B cell (primary cell): ENCODE measurements around the gene WDR5. TPM values are rescaled to one million over a fixed set of nuclear protein-coding genes. Genes with fewer than 3 reads are reported as not detected.

Experiments used
- ATAC-seq: fragments of 200-7000 bp; cut with Tn5 transposase; one replicate; pipeline ENCODE4 v1.10.0; 2021; ENCODE audit warnings: low read depth, mild to moderate bottlenecking, moderate number of reproducible peaks, moderate library complexity
- CTCF ChIA-PET: fragments of 350-600 bp; sonication (Branson Sonifier 250); formaldehyde crosslinking; loops from one replicate; lab custom pipeline; 2021; ENCODE audit warnings: antibody characterized with exemption, inconsistent platforms; lab: Charles Lee
- POLR2A ChIA-PET: fragments of 350-600 bp; sonication (Branson Sonifier 250); formaldehyde crosslinking; loops from one replicate; lab custom pipeline; 2021; ENCODE audit warnings: antibody characterized with exemption; lab: Charles Lee
- DNase-seq: peaks from one replicate; pipeline ENCODE4 v3.0.0; 2013
- H2AFZ ChIP-seq: 2 replicates; pipeline ENCODE4 v1.6.1; 2012; ENCODE audit warnings: mild to moderate bottlenecking, low read depth, low read length; ENCODE audit not compliant: insufficient read depth, poor library complexity, severe bottlenecking
- H3K27ac ChIP-seq, 2 donors: 1 replicate in 1 of 2; 2 replicates in 1 of 2; pipeline ENCODE4 v1.5.1; 2012 to 2013; ENCODE audit warnings: low read length in 2 of 2, mild to moderate bottlenecking in 2 of 2, moderate library complexity in 1 of 2
- H3K27me3 ChIP-seq, 4 experiments: fragments of 200-600 bp in 1 of 4; sonication (generic) in 1 of 4; replicated peaks in 1 of 4; 1 replicate in 2 of 4; 2 replicates in 2 of 4; pipeline versions ENCODE4 v1.6.1 to v1.7.0; 2013 to 2016; ENCODE audit warnings: low read length in 3 of 4, mild to moderate bottlenecking in 2 of 4, mixed read lengths in 1 of 4, moderate library complexity in 1 of 4; ENCODE audit not compliant: insufficient read depth in 4 of 4, control insufficient read depth in 3 of 4; ENCODE audit errors: control extremely low read depth in 1 of 4
- H3K36me3 ChIP-seq, 2 experiments: replicated peaks in 1 of 2; 1 replicate in 1 of 2; 2 replicates in 1 of 2; pipeline versions ENCODE4 v1.6.1 to v1.7.1; 2013; ENCODE audit warnings: low read length in 1 of 2; ENCODE audit not compliant: insufficient read depth in 2 of 2, control insufficient read depth in 1 of 2; ENCODE audit errors: control extremely low read depth in 1 of 2, extremely low read depth in 1 of 2
- H3K4me1 ChIP-seq, 2 donors: fragments of 200-600 bp in 1 of 2; sonication (generic) in 1 of 2; 1 replicate in 1 of 2; 2 replicates in 1 of 2; pipeline versions ENCODE4 v1.5.1 to v1.6.1; 2013 to 2017; ENCODE audit warnings: low read length in 2 of 2; ENCODE audit not compliant: control insufficient read depth in 2 of 2, insufficient read depth in 2 of 2
- H3K4me2 ChIP-seq: replicated peaks from 2 replicates; pipeline ENCODE3; 2012; ENCODE audit warnings: mild to moderate bottlenecking, low read depth, low read length; ENCODE audit not compliant: poor library complexity, severe bottlenecking
- H3K4me3 ChIP-seq, 5 experiments: fragments of 200-600 bp in 1 of 5; sonication (generic) in 1 of 5; 1 replicate in 3 of 5; 2 replicates in 2 of 5; pipeline versions ENCODE4 v1.5.1 to v1.7.0; 2011 to 2016; ENCODE audit warnings: low read length in 4 of 5, mild to moderate bottlenecking in 4 of 5, low read depth in 2 of 5, control low read depth in 1 of 5, moderate library complexity in 1 of 5; ENCODE audit not compliant: insufficient read depth in 1 of 5; ENCODE audit errors: control extremely low read depth in 1 of 5, extremely low read depth in 1 of 5
- H3K79me2 ChIP-seq: fragments of 200-600 bp; sonication (generic); one replicate; pipeline ENCODE4 v1.6.0; 2016; ENCODE audit warnings: low read length; ENCODE audit not compliant: control insufficient read depth, insufficient read depth
- H3K9ac ChIP-seq: fragments of 200-600 bp; sonication (generic); 2 replicates; pipeline ENCODE4 v1.6.1; 2017; ENCODE audit warnings: mild to moderate bottlenecking, low read length, moderate library complexity
- H3K9me3 ChIP-seq, 3 donors: one replicate each; pipeline versions ENCODE4 v1.6.1 to v1.7.1; 2013; ENCODE audit warnings: low read length in 2 of 3; ENCODE audit not compliant: control insufficient read depth in 2 of 3, insufficient read depth in 1 of 3; ENCODE audit errors: control extremely low read depth in 1 of 3
- H4K20me1 ChIP-seq: 2 replicates; pipeline ENCODE4 v1.6.0; 2012; ENCODE audit warnings: mild to moderate bottlenecking, low read length; ENCODE audit not compliant: insufficient read depth, control insufficient read depth, poor library complexity, severe bottlenecking
- H3K27ac Mint-ChIP-seq: one replicate; pipeline ENCODE4 v1.8.0; 2021; ENCODE audit warnings: mixed read lengths
- H3K27me3 Mint-ChIP-seq: one replicate; pipeline ENCODE4 v1.8.0; 2021; ENCODE audit warnings: mixed read lengths
- H3K4me1 Mint-ChIP-seq: one replicate; pipeline ENCODE4 v1.8.0; 2021; ENCODE audit warnings: mixed read lengths
- H3K4me3 Mint-ChIP-seq: one replicate; pipeline ENCODE4 v1.8.0; 2021; ENCODE audit warnings: mixed read lengths
- H3K9me3 Mint-ChIP-seq: one replicate; pipeline ENCODE4 v1.8.0; 2022; ENCODE audit warnings: mixed read lengths; ENCODE audit not compliant: insufficient read depth
- EZH2 ChIP-seq: IDR thresholded peaks from 2 replicates; pipeline ENCODE4 v1.6.1; 2012; ENCODE audit warnings: borderline replicate concordance, low read depth, mild to moderate bottlenecking, moderate library complexity, low read length; ENCODE audit not compliant: insufficient read depth, poor library complexity, severe bottlenecking
- WGBS: methylation state at CpG from one replicate; pipeline ENCODE4 v1.1.5; 2013; ENCODE audit warnings: missing lambda C conversion rate; ENCODE audit not compliant: insufficient coverage; 5-methylcytosine and 5-hydroxymethylcytosine counted together
- intact Hi-C: fragments of 100-400 bp; cut with micrococcal nuclease; formaldehyde crosslinking; loops from one replicate; pipeline ENCODE4 v1.10.0; 2022
- polyA plus RNA-seq: library from polyadenylated mRNA; depleted of rRNA; stranded (reverse); fragments of >200 nt; gene quantifications from 2 replicates; pipeline ENCODE4 v1.2.3, GENCODE V29; 2012
- total RNA-seq, 2 donors: library from RNA; stranded (reverse); fragments of 120-200 nt in 1 of 2; gene quantifications; 1 replicate in 1 of 2; 2 replicates in 1 of 2; pipeline versions ENCODE4 v1.2.3 to v1.2.4, GENCODE V29; 2013 to 2022
- TF ChIP-seq, protein P1 (sequence below): fragments of 200-600 bp; IDR thresholded peaks from one replicate; pipeline ENCODE4 v1.8.0; 2022; ENCODE audit warnings: antibody characterized with exemption, mild to moderate bottlenecking

The WDR5 gene
- total and polyA plus RNA-seq, 2 donors (not counting 1 experiment from before 2014, with no cell fraction given): 18.0 to 23.8 TPM

DNA sequence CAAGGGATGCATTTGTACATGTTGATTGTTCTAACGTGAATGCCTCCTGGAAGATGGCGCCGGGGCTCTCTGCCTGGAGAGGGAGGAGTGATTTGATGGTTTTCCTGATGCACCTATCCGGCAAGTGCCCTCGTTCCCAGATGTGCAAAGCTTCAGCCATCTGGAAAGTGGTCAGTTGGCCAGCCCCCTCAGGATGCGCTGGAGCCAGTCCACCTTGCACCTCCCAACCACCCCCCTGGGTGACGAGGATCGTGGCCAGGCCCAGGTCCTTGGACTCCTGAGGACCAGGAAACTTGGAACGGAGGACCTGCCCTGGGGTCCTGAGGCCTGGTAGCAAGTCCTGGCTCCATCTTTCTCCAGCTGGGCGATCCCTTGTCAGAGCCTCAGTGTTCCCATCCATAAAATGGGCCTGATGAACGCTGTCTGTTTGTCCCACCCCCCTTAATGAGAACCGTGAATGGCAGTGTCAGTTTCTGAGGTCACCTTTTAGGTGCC lies 52.1 kb downstream of the WDR5 start:
- no peak overlapping the region for H3K27ac ChIP-seq
- intact Hi-C loops: no loop called here
- no peaks in the 10 kb centered on the region for H3K36me3 ChIP-seq
- Mint-ChIP-seq H3K27me3 (peaks cover 15% of the 10 kb centered on the region), H3K9me3 (no peaks in the 10 kb centered on the region), H3K4me1 (peaks cover 12% of the 10 kb centered on the region), H3K4me3 (no peak overlapping the region), H3K27ac (no peak overlapping the region)
- no peak overlapping the region for H3K9ac ChIP-seq
- no peak overlapping the region for H2AFZ ChIP-seq
- TF ChIP-seq, protein P1, sequence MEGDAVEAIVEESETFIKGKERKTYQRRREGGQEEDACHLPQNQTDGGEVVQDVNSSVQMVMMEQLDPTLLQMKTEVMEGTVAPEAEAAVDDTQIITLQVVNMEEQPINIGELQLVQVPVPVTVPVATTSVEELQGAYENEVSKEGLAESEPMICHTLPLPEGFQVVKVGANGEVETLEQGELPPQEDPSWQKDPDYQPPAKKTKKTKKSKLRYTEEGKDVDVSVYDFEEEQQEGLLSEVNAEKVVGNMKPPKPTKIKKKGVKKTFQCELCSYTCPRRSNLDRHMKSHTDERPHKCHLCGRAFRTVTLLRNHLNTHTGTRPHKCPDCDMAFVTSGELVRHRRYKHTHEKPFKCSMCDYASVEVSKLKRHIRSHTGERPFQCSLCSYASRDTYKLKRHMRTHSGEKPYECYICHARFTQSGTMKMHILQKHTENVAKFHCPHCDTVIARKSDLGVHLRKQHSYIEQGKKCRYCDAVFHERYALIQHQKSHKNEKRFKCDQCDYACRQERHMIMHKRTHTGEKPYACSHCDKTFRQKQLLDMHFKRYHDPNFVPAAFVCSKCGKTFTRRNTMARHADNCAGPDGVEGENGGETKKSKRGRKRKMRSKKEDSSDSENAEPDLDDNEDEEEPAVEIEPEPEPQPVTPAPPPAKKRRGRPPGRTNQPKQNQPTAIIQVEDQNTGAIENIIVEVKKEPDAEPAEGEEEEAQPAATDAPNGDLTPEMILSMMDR: no peak
- TF ChIP-seq EZH2: no peak
- DNase-seq (no peak), ATAC-seq (no peak)
- no peak overlapping the region for H3K4me2 ChIP-seq
- H3K79me2 ChIP-seq: no peaks in the 10 kb centered on the region
- peaks cover 0 to 9% (median 0%) of the 10 kb centered on the region in 4 experiments for H3K27me3 ChIP-seq
- CTCF ChIA-PET: no interaction called here
- H3K9me3 ChIP-seq: no peaks in the 10 kb centered on the region
- H4K20me1 ChIP-seq: no peaks in the 10 kb centered on the region
- H3K4me3 ChIP-seq: no peak overlapping the region
- POLR2A ChIA-PET: no interaction called here
- H3K4me1 ChIP-seq: peaks cover 10 to 13% of the 10 kb centered on the region in 2 donors
- 87% methylated on average over 12 of the region's 12 CpGs for WGBS

DNA sequence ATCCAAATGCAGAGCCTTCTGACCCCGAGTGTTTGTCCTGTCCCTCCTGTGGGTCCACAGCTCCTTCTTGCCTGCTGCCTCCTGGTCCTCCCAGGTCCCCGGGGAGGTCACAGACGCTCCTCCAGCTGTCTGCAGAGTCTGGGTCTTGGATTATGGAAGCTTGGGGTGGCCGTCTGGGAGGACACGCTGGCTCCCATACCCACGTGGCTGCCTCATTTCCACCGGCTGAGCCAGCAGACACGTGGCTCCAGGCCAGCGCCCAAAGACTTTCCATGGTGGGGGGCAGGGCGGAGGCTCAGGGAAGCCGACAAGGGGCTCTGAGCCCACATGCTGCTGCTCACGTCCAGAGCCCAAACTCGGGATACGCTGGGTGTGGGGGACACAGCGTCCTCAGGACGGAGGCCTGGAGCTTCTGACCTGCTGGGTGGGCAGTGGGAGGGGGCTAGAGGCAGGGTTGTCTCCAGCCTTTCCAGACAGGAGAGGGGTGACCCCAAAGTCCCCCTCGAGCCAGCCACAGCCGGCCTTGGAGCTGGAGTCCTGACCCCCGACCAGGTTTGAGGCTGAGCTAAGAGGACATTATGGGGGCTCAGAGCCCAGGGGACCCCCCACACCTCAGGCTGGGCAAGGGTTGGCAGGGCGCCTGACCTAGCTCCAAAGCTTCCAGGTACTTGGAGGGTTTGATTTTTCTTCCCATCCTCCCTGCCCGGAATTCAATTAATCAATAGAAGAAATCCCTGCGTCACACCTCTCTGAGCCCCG lies 52.7 kb downstream of the WDR5 start:
- no peaks in the 10 kb centered on the region for H3K36me3 ChIP-seq
- peaks cover 10 to 13% of the 10 kb centered on the region in 2 donors for H3K4me1 ChIP-seq
- no peak overlapping the region for H3K4me2 ChIP-seq
- H3K9me3 ChIP-seq: no peaks in the 10 kb centered on the region
- ChIA-PET POLR2A (no interaction called here), CTCF (no interaction called here)
- H3K9me3 Mint-ChIP-seq: no peaks in the 10 kb centered on the region
- no peak overlapping the region for H3K4me3 Mint-ChIP-seq
- DNase-seq (no peak), ATAC-seq (no peak)
- peaks cover 15% of the 10 kb centered on the region for H3K27me3 Mint-ChIP-seq
- H3K79me2 ChIP-seq: no peaks in the 10 kb centered on the region
- H3K4me3 ChIP-seq: no peak overlapping the region
- no peak overlapping the region for H2AFZ ChIP-seq
- TF ChIP-seq EZH2: no peak
- TF ChIP-seq, protein P1: no peak
- WGBS: 79% methylated on average over 16 of the region's 23 CpGs
- intact Hi-C loops: no loop called here
- no peaks in the 10 kb centered on the region for H4K20me1 ChIP-seq
- peaks cover 12% of the 10 kb centered on the region for H3K4me1 Mint-ChIP-seq
- no peak overlapping the region for H3K27ac ChIP-seq
- H3K27me3 ChIP-seq: peaks cover 0 to 9% (median 0%) of the 10 kb centered on the region in 4 experiments
- H3K27ac Mint-ChIP-seq: no peak overlapping the region
- H3K9ac ChIP-seq: no peak overlapping the region
